GM19025 (cell line): ENCODE data around the gene GJA8.
"Not testable (repeated sequence)": the region's sequence is repeated elsewhere in the genome, so short reads cannot be mapped to it uniquely, and the experiment has no call there.

ENCODE experiments used
- ATAC-seq: cut with Tn5 transposase; IDR thresholded peaks from one replicate; pipeline ENCODE4 v1.9.1; 2021; ENCODE audit warnings: mild to moderate bottlenecking, low read depth, moderate library complexity; ENCODE audit not compliant: unreplicated experiment

Gene GJA8

GRCh38 chr1:147902253-147902845 is at the start of gene GJA8:
Gene GJA8, plus strand, starts transcription at chr1:147902795. Its CDS starts 5,161 bp downstream, at chr1:147907956.
- no peak for ATAC-seq

- no peak for ATAC-seq
Observed at GRCh38 chr1:147853391-147853790, 49.2 kb upstream of the GJA8 start.

GRCh38 chr1:147854989-147855388 is 47.6 kb upstream of the GJA8 start:
- not testable (repeated sequence) for ATAC-seq

GRCh38 chr1:147855996-147856395 is 46.6 kb upstream of the GJA8 start:
- ATAC-seq: not testable (repeated sequence)

- ATAC-seq: not testable (repeated sequence)
Observed at GRCh38 chr1:147867204-147867603, 35.4 kb upstream of the GJA8 start.

GRCh38 chr1:147878022-147878421 is 24.6 kb upstream of the GJA8 start:
- no peak for ATAC-seq

- no peak for ATAC-seq
Observed at GRCh38 chr1:147879911-147880310, 22.7 kb upstream of the GJA8 start.

- no peak for ATAC-seq
Observed at GRCh38 chr1:147882535-147882934, 20.1 kb upstream of the GJA8 start.

GRCh38 chr1:147890177-147890790 is 12.3 kb upstream of the GJA8 start:
- ATAC-seq: no peak

- no peak for ATAC-seq
Observed at GRCh38 chr1:147891088-147891487, 11.5 kb upstream of the GJA8 start.

- ATAC-seq: no peak
Observed at GRCh38 chr1:147892216-147892615, 10.4 kb upstream of the GJA8 start.

GRCh38 chr1:147892731-147893214 is 9.8 kb upstream of the GJA8 start:
- ATAC-seq: no peak

- no peak for ATAC-seq
Observed at GRCh38 chr1:147895123-147895522, 7.5 kb upstream of the GJA8 start.

- no peak for ATAC-seq
Observed at GRCh38 chr1:147897029-147897752, 5.4 kb upstream of the GJA8 start.

GRCh38 chr1:147897789-147898188 is 4.8 kb upstream of the GJA8 start:
- no peak for ATAC-seq

- ATAC-seq: no peak
Observed at GRCh38 chr1:147904726-147905125, 2.1 kb downstream of the GJA8 start.

GRCh38 chr1:147907786-147908509 is 5.4 kb downstream of the GJA8 start:
- no peak for ATAC-seq

- ATAC-seq: no peak
Observed at GRCh38 chr1:147912553-147912952, 10.0 kb downstream of the GJA8 start.

GRCh38 chr1:147913362-147913942 is 10.9 kb downstream of the GJA8 start:
- no peak for ATAC-seq

GRCh38 chr1:147919896-147920295 is 17.3 kb downstream of the GJA8 start:
- no peak for ATAC-seq

GRCh38 chr1:147924813-147925212 is 22.2 kb downstream of the GJA8 start:
- no peak for ATAC-seq
